Activated CD4-positive, alpha-beta memory T cell treated with anti-CD3 and anti-CD28 coated beads, Interleukin-2, amount 10 ng/mL, durations not matched to agents 7 days and 5 days (primary cell): ENCODE results near the gene MAP7. TPM values are rescaled to one million over a fixed set of nuclear protein-coding genes. Genes with fewer than 3 reads are reported as not detected.
"Not testable (repeated sequence)": the region's sequence is repeated elsewhere in the genome, so short reads cannot be mapped to it uniquely, and the experiment has no call there.

ENCODE experiments used
- CTCF ChIA-PET: fragments of 350-600 bp; sonication (Branson Sonifier 250); formaldehyde crosslinking; loops from one replicate; lab custom pipeline; 2021; ENCODE audit warnings: antibody characterized with exemption, inconsistent platforms; lab: Charles Lee
- POLR2A ChIA-PET: fragments of 350-600 bp; sonication (Branson Sonifier 250); formaldehyde crosslinking; loops from one replicate; lab custom pipeline; 2021; ENCODE audit warnings: antibody characterized with exemption; lab: Charles Lee
- DNase-seq: peaks from one replicate; pipeline ENCODE4 v3.0.0-alpha.2; 2020
- H3K27ac Mint-ChIP-seq: one replicate; pipeline ENCODE4 v1.8.0; 2021; ENCODE audit warnings: mild to moderate bottlenecking, mixed read lengths
- H3K27me3 Mint-ChIP-seq: one replicate; pipeline ENCODE4 v1.8.0; 2021; ENCODE audit warnings: mixed read lengths
- H3K36me3 Mint-ChIP-seq: one replicate; pipeline ENCODE4 v1.8.0; 2021; ENCODE audit warnings: low read depth, mixed read lengths
- H3K4me1 Mint-ChIP-seq: one replicate; pipeline ENCODE4 v1.8.0; 2021; ENCODE audit warnings: mixed read lengths
- H3K4me3 Mint-ChIP-seq: one replicate; pipeline ENCODE4 v1.8.0; 2021; ENCODE audit warnings: mild to moderate bottlenecking, mixed read lengths
- H3K9me3 Mint-ChIP-seq: one replicate; pipeline ENCODE4 v1.8.0; 2021; ENCODE audit warnings: mixed read lengths
- total RNA-seq, 2 experiments: library from RNA; stranded (reverse); gene quantifications; one replicate each; pipeline ENCODE4 v1.2.3, GENCODE V29; 2021

Gene MAP7
- total RNA-seq, 2 experiments from 2014 or later: 1.4 to 1.8 TPM

DNA sequence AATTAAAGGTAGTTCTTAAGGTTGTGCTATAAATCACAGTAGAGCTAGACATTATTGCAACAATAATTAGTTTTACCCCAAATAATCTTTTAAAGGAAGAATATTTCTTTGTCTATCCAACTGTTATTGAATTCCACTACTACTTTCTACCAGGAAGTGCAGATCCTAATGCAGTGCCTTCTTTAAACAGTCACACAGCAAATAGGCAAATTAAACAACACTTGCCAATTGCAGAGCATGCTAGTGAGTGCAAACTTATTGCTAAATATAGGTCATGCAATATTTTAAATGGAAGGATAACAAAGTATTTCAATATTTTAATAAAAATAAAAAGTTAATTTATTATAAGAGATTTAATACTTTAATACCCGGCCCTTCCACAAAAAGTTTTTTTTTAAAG is 153.3 kb downstream of the MAP7 start:
- Mint-ChIP-seq H3K27me3 (peaks cover 9% of the 10 kb centered on the region), H3K9me3 (peaks cover 3% of the 10 kb centered on the region), H3K4me1 (no peaks in the 10 kb centered on the region), H3K4me3 (no peak overlapping the region), H3K27ac (no peak overlapping the region), H3K36me3 (no peaks in the 10 kb centered on the region)
- CTCF ChIA-PET: no interaction called here
- DNase-seq: no peak
- POLR2A ChIA-PET: no interaction called here

DNA sequence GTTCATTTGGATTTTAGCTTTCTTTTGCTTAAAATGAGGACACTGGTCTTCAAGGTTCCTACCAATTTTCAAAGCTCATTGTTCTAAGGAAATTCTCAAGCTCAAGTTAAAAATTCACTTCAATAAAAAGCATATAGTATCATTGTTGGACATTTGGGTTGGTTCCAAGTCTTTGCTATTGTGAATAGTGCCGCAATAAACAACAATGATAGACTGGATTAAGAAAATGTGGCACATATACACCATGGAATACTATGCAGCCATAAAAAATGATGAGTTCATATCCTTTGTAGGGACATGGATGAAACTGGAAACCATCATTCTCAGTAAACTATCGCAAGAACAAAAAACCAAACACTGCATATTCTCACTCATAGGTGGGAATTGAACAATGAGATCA is 159.3 kb downstream of the MAP7 start:
- H3K36me3 Mint-ChIP-seq, H3K27ac Mint-ChIP-seq, H3K4me3 Mint-ChIP-seq, DNase-seq, CTCF ChIA-PET, H3K27me3 Mint-ChIP-seq, H3K9me3 Mint-ChIP-seq, H3K4me1 Mint-ChIP-seq, POLR2A ChIA-PET: not testable (repeated sequence)

GRCh38 chr6:136387316-136387715 is 162.9 kb downstream of the MAP7 start:
- H3K4me1 Mint-ChIP-seq: no peaks in the 10 kb centered on the region
- no peak for DNase-seq
- no peak overlapping the region for H3K27ac Mint-ChIP-seq
- no peak overlapping the region for H3K4me3 Mint-ChIP-seq
- no peaks in the 10 kb centered on the region for H3K27me3 Mint-ChIP-seq
- ChIA-PET CTCF (interaction anchor here (1.4 kb wide), 1 partner anchor 30 kb away, joined by 3 read pairs; no protein-coding TSS in a partner anchor), POLR2A (interaction anchor here (0.8 kb wide), 1 partner anchor 1143 kb away, joined by 3 read pairs; no protein-coding TSS in a partner anchor)
- H3K36me3 Mint-ChIP-seq: no peaks in the 10 kb centered on the region
- no peaks in the 10 kb centered on the region for H3K9me3 Mint-ChIP-seq

DNA sequence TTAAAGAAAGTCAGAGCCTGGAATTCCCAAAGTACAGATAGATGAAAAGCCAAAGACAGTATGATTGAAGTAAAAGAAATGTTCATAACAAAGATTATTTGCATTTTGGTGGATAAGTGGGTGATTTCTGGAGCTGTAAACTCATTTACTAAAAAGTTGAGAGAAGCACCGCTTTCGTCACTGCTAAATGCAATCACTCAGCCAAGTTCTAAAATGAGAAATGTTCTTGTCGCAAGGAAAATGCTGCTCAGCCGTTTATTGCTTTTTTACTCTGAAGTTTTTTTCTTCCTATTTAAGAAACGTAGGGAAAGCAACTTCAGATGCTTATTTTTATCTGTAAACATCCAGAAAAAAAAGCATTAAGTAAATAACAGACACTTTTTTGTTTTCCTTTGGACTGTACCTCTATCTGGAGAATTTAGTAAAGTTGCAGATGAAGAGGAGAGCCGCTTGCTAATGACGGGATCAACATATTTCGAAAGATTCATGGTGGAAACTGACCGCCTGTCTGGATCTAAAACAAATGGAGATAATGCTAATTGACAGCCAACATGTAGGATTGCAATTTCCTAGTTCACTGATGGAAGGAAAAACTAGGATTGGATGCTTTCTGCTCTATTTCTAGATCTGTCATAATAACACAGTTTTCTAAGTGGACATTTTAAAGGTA is 166.8 kb downstream of the MAP7 start:
- Mint-ChIP-seq H3K9me3 (no peaks in the 10 kb centered on the region), H3K4me3 (no peak overlapping the region), H3K27me3 (no peaks in the 10 kb centered on the region), H3K36me3 (no peaks in the 10 kb centered on the region), H3K27ac (no peak overlapping the region), H3K4me1 (no peaks in the 10 kb centered on the region)
- no peak for DNase-seq
- POLR2A ChIA-PET: no interaction called here
- CTCF ChIA-PET: no interaction called here

GRCh38 chr6:136382676-136383252 is 167.5 kb downstream of the MAP7 start:
- H3K9me3 Mint-ChIP-seq: no peaks in the 10 kb centered on the region
- no peak overlapping the region for H3K4me3 Mint-ChIP-seq
- H3K27me3 Mint-ChIP-seq: no peaks in the 10 kb centered on the region
- H3K27ac Mint-ChIP-seq: no peak overlapping the region
- no peak for DNase-seq
- ChIA-PET CTCF (no interaction called here), POLR2A (no interaction called here)
- H3K4me1 Mint-ChIP-seq: no peaks in the 10 kb centered on the region
- no peaks in the 10 kb centered on the region for H3K36me3 Mint-ChIP-seq

GRCh38 chr6:136378888-136379287 is 171.3 kb downstream of the MAP7 start:
- Mint-ChIP-seq H3K4me3 (no peak overlapping the region), H3K36me3 (no peaks in the 10 kb centered on the region), H3K27me3 (peaks cover 15% of the 10 kb centered on the region), H3K4me1 (no peaks in the 10 kb centered on the region), H3K27ac (no peak overlapping the region), H3K9me3 (no peaks in the 10 kb centered on the region)
- ChIA-PET POLR2A (no interaction called here), CTCF (no interaction called here)
- DNase-seq: no peak

- H3K27ac Mint-ChIP-seq, H3K4me1 Mint-ChIP-seq, H3K36me3 Mint-ChIP-seq, DNase-seq, POLR2A ChIA-PET, H3K9me3 Mint-ChIP-seq, H3K4me3 Mint-ChIP-seq, CTCF ChIA-PET: not testable (repeated sequence)
- H3K27me3 Mint-ChIP-seq: peaks cover 26% of the 10 kb centered on the region
Observed at GRCh38 chr6:136375836-136376235, 174.4 kb downstream of the MAP7 start.

DNA sequence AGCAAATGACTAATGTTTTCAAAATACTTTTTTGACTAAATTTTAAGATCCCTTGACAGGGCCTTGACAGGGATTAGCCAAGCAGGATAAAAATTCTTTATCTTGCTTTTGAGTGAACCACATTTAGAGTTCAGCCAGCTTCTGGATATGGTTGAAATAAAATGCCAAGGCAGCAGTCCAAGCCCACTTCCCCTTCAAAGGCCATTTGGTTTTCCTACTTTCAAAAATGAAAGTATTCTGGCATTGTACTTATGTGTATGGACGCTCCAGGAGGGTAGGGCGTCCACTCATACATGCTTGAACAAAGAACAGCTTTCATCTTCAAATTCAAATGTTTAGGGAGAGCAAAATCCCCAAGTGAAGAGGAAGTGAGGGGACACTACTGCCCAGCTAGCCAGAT is 178.3 kb downstream of the MAP7 start:
- CTCF ChIA-PET: no interaction called here
- H3K36me3 Mint-ChIP-seq: no peaks in the 10 kb centered on the region
- H3K4me1 Mint-ChIP-seq: no peaks in the 10 kb centered on the region
- no peak overlapping the region for H3K27ac Mint-ChIP-seq
- DNase-seq: no peak
- H3K27me3 Mint-ChIP-seq: peaks cover 25% of the 10 kb centered on the region
- POLR2A ChIA-PET: no interaction called here
- no peaks in the 10 kb centered on the region for H3K9me3 Mint-ChIP-seq
- H3K4me3 Mint-ChIP-seq: no peak overlapping the region

DNA sequence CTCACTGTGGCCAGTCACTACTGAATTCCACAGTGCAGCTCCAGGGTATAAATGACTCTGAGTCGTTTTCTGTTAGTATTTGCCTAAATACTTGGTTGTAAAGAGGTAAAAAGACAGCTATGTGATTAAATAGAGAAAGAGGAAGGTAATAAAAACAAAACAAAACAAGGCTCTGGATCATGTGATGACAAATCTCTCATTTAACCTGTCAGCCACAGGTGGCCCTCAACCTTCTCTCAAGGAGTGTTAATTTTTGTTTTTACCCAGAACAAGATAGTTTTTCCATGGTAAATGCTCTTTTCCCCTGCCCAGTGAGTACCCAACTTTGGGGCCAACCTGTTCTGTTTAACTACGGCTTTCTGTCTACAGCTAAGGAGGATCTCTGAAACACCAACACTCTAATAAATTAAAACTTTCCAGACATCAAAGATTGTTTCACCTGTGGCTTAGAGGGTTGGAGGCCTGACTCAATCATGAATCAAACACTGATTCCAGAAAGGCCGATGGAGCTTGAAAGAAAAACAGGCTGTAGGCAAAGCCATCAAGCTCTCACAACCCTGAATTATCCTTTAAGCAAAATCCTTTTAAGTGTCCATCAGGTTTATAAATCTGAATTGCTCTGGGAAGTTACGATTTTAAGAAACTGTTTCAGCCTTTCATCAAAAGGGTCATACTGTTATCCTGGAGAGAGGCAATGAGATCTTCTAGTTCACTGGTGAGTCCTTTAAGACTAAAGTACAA is 179.1 kb downstream of the MAP7 start:
- DNase-seq: no peak
- Mint-ChIP-seq H3K36me3 (no peaks in the 10 kb centered on the region), H3K9me3 (no peaks in the 10 kb centered on the region), H3K27me3 (peaks cover 24% of the 10 kb centered on the region), H3K27ac (no peak overlapping the region), H3K4me1 (peaks cover 2% of the 10 kb centered on the region), H3K4me3 (no peak overlapping the region)
- POLR2A ChIA-PET: no interaction called here
- CTCF ChIA-PET: no interaction called here

- peak; percentile 55 for DNase-seq
- Mint-ChIP-seq H3K4me1 (peaks cover 12% of the 10 kb centered on the region), H3K27me3 (peaks cover 13% of the 10 kb centered on the region), H3K36me3 (peaks cover 7% of the 10 kb centered on the region), H3K27ac (no peak overlapping the region), H3K4me3 (peak overlapping the region; percentile 8), H3K9me3 (no peaks in the 10 kb centered on the region)
- ChIA-PET POLR2A (interaction anchor here (1.4 kb wide), 1 partner anchor 76 kb away, joined by 6 read pairs; the partner anchor contains the start of gene BCLAF1), CTCF (no interaction called here)
Observed at GRCh38 chr6:136365776-136366354, 184.4 kb downstream of the MAP7 start.

- Mint-ChIP-seq H3K4me1 (peaks cover 12% of the 10 kb centered on the region), H3K27ac (no peak overlapping the region), H3K36me3 (peaks cover 7% of the 10 kb centered on the region), H3K9me3 (no peaks in the 10 kb centered on the region), H3K4me3 (no peak overlapping the region), H3K27me3 (peaks cover 11% of the 10 kb centered on the region)
- DNase-seq: no peak
- POLR2A ChIA-PET: no interaction called here
- CTCF ChIA-PET: interaction anchor here (1.4 kb wide), 1 partner anchor 45 kb away, joined by 4 read pairs; no protein-coding TSS in a partner anchor
Observed at GRCh38 chr6:136362421-136363356, 187.5 kb downstream of the MAP7 start.

DNA sequence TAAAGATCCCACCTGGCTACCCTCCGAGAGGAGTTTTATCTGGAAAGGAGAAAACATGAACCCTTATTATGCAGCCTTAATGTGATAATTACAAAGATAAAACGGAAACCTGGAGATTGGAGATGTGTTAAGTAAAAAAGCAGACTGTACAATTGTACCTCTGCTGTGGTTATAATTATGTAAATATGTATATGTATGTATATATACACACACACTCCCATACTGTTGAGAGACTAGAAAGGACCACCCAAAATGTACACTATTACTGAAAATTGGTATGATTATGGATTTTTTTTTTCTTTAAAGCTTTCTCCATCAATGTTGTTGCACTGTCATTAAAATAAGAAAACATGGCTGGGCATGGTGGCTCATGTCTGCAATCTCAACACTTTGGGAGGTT is 188.4 kb downstream of the MAP7 start:
- ChIA-PET CTCF (interaction anchor here (1.4 kb wide), 1 partner anchor 44 kb away, joined by 4 read pairs; no protein-coding TSS in a partner anchor), POLR2A (no interaction called here)

More for the DNA sequence above, 188.4 kb downstream of the MAP7 start:
- Mint-ChIP-seq H3K4me3 (no peak overlapping the region), H3K4me1 (peaks cover 12% of the 10 kb centered on the region), H3K27me3 (peaks cover 9% of the 10 kb centered on the region), H3K27ac (no peak overlapping the region), H3K36me3 (peaks cover 7% of the 10 kb centered on the region), H3K9me3 (no peaks in the 10 kb centered on the region)
- no peak for DNase-seq
